GM18867 (cell line): ENCODE data around the gene CSF3R.
"Not testable (repeated sequence)": the region's sequence is repeated elsewhere in the genome, so short reads cannot be mapped to it uniquely, and the experiment has no call there.

Experiments used
- ATAC-seq: cut with Tn5 transposase; IDR thresholded peaks from one replicate; pipeline ENCODE4 v1.9.1; 2021; ENCODE audit warnings: mild to moderate bottlenecking, moderate library complexity; ENCODE audit not compliant: unreplicated experiment

CSF3R gene

DNA sequence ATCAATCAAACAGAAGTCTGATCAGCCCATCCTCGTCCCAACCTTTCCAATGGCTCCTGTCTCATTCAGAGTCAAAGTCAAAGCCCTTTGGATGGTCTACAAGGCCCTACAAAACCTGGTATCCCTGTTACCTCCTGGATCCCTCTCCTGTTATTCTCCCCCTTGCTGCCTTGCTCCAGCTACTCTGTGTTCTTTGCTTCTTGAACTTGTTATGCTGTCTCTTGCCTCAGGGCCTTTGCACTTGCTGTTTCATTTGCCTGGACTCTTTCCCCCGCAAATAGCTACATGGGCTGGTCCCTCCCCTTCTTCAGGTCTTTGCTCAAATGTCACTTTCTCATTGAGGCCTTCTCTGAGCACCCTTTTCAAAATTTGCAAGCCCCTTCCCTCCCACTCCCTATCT lies 1.4 kb upstream of the CSF3R start:
- no peak for ATAC-seq

DNA sequence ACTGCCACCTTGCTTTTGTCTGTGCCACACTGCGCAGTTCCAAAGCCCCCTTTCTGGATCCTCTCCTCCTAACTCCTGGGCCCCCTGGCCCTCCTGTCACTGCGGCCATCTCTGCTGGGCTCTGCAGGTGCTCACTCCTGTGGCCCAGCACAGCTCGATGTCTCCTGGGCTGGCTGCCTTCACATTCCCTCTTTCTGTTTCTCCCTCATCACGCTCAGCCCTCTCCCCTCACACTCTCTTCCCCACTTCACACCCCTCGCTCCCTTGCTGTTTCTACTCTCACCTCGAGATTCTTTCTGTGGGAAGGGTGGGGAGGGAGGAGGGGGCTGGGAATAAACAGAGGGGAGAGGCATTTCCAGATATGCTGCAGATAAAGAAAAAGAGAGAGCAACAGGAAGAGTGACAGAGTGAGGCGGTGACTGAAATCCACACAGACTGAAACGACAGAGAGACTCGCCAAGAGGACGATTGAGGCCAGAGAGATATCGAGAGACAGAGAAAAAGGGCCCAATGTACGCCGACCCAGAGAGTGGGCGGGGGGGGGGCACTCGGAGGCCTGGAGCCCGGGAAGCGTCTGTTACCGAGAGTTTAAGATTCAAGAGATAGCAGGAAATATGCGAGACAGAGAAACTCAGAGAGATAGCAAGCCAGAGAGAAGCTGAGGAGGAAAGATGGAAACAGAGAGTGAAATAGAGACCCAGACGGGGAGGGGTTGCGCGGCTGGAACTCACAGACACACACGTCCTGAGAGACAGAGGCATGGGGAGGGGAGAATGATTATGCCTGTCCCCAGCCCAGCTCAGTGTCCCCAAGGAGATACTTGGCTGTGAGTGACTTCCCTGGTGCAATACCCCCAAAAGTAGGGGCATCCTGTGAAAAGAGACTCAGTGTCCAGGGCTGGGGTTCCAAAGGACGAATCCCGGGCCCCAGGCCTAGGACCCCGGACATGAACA lies 666 bp downstream of the CSF3R start:
- no peak for ATAC-seq

DNA sequence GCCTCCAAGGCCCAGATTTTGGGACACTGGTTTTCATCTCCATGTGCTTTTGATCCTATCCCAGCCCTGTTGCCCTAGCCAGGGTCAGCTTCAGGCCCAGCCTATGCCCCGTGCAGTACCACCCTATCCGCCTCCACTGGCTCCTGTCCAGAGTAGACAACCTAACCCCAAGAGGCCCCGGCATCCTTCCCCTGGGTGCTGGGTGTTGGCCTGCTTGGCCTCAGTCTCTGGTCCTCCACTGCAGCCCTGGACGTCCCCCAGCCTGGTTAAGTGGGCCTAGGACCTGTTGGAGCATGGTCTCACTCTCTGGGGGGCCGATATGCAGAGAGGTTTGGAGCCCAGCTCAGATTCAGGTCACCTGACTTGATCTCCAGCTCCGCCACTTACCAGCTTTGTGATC lies 1.6 kb downstream of the CSF3R start:
- no peak for ATAC-seq

DNA sequence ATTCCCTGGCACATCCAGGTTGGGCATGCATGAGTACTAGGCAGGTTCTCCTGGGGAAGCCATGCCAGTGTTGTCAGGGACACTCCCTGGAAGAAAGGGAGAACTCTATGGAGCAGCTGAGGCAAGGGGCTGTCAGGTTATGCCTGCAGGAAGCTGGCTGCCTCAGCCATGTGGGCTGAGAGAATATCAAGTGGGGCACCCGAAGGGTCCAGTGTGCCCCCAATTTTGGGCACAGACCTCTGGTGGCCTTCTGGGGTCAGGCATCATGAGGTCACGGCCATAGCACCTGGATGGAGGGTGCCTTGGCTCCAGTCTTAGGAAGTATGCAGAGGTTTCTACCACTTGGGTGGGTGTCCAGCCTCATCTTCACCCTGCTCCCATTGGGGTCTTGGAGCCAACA lies 2.6 kb downstream of the CSF3R start:
- ATAC-seq, result no peak

DNA sequence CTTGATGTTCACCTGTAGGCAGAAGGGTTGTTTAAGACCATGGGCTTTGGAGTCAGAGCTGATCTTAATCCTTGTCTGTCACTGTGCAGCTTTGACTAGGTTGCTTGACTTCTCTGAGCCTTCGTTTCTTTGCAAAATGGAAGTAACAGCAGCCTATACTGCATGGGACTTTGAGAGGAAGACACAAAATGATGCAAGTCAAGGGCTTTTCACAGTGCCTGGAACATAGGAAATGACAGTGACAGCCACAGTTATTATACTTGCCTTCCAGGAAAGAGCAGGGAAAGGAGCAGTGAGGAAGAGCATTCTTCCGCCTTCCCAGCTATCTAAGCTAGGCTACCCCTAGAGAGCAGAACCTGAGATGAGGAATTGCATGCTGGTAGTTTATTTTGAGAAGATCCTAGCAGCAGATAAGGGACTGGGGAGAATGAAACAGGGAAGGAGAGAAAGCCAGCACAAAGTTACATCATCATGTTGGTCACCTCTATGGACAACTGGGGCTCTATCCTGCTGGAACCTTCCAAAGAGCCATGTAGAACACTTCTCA lies 3.1 kb downstream of the CSF3R start:
- no peak for ATAC-seq

DNA sequence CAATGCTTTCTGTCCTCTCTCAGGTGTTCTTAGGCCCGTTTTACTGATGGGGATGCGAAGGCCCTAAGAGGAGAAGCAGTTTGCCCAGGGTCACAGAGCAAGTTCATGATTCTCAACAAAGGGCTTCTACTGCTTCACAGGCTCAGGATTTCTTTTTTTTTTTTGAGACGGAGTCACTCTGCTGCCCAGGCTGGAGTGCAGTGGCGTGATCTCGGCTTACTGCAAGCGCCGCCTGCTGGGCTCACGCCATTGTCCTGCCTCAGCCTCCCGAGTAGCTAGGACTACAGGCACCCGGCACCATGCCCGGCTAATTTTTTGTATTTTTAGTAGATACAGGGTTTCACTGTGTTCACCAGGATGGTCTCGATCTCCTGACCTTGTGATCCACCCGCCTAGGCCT lies 5.1 kb downstream of the CSF3R start:
- not testable (repeated sequence) for ATAC-seq

DNA sequence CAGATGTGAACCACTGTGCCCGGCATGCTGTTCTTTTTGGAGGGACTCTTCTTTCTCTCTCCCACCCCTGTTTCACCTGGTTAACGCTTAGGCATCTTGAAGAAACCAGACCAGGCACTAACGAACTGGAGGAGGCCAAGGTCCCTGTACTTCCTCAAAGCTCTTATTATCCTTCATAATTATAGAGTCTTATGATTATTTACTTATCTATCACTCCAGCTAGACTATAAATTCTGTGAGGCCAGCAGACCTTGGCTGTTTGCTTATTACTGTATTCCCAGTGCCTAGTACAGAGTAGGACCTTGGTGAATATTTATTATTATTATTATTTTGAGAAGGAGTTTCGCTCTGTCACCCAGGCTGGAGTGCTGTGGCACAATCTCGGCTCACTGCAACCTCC lies 5.8 kb downstream of the CSF3R start:
- no peak for ATAC-seq

DNA sequence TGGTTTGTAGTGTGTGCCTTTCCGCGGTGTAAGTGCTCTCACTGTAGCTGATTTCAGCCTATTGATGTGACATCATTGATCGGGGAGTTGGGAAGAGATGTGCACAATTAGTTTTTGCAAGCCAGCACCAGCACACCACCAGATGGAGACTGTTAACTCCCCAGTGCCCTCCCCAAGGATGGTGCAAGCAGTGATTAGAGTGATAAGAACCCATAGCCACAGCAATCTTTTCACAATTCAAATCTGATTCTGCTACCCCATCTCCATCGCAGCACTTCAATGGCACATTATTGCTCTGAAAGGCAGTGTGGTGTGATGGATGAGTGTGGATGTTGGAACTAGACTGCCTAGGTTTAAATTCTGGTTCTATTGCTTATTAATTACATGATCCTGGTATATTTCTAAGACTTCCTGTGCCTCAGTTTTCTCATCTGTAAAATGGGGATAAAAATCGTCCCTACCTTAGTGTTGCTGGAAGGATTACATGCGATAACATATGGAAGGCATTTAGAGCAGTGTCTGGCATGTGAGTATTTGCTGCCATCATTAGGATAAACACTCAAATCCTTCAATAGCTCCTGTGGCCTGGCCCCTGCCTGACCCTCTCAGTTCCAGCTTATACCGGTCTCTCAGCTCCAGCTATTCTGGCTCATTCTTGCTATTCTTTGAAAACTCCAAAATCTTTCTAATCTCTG lies 6.7 kb downstream of the CSF3R start:
- no peak for ATAC-seq

DNA sequence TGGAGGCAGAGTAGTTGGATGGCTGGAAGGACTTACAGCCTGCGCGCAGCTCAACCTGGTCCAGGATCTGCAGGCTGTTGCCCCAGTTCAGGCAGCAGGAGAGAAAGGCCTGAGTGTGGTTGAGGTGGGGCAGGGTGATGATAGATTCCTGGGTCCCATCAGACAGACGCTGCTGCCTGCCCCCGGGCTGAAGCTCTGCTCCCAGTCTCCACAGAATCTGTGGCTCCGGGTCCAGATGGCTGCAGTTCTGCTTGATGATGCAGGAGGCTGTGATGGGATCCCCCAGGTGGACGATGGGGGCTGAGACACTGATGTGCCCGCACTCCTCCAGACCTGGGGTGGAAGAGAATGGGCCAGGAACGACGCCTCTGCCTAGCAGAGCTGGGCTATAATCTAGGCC lies 7.4 kb downstream of the CSF3R start:
- no peak for ATAC-seq

DNA sequence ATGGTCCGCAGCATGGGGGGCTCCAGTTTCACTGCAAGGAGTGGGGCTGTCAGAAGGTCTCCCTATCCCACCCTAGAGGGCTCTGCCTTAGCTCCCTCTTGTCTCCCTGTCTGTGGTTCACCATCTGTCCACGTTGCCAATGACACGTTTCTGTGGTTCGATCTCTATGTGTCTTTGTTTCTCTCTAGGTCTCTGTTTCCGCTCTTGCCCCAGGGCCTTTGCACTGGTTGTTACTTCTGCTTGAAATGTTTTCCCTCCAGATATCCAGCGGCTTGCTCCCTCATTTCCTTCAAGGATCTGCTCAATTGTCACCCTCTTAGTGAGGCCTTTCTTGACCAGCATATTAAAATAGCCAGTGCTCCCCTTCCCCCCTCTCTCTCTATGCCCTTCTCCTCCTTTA lies 10.1 kb downstream of the CSF3R start:
- no peak for ATAC-seq

DNA sequence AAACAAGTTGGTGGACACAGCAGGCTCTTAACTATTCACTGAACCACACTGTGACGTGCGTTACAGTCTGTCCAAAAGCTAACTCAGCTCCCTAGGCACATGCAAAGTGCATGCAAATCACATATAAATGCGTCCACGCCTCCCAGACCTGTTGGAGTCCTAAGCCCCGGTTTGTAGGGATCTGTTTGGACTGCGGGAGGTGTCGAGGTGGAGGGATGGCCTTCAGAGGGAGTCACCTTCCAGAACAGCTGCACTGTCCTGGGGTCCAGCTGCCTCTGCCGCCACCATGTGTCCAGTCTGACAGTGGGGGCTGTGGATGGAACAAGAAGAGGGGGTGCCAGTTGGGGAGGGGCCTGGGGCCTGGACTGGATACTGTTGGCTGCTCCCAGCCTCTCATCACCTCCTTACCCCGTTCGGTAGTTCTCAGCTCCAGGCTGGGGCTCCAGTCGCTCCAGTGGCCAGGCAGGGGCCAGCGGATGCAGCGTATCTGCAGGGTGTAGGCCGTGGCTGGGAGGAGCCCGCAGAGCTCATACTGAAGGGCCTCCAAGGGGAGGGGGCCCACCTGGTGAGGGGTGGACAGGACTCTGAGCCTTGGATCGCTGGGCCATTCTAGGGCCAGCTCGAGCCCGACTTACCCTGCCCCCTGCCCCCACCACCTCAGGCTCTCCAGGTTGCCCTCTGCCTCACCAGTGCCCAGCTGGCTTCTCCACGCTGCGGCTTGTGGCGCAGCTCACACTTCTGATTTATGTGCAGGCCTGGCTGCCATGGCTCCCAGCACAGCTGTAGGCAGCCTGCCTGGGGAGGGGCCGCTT lies 10.7 kb downstream of the CSF3R start:
- ATAC-seq, result no peak

DNA sequence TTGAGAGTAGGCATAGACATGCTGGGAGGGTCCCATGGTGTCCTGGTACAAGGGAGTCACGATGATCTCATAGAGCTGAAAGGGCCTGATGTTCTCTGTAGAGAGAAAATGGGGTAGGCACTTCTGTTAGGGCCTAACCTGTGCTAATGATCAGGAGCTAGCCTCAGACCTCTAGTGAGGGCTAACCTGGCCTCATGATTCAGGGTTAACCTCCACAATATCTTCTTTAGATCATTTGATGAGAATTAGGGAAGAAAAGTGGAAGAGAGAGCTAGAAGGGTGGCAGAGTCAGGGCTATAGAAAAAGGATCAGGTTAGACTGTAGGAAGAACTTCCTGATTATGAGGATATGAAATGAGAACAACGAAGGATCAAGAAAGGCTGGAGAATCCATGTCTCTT lies 13.6 kb downstream of the CSF3R start:
- no peak for ATAC-seq

DNA sequence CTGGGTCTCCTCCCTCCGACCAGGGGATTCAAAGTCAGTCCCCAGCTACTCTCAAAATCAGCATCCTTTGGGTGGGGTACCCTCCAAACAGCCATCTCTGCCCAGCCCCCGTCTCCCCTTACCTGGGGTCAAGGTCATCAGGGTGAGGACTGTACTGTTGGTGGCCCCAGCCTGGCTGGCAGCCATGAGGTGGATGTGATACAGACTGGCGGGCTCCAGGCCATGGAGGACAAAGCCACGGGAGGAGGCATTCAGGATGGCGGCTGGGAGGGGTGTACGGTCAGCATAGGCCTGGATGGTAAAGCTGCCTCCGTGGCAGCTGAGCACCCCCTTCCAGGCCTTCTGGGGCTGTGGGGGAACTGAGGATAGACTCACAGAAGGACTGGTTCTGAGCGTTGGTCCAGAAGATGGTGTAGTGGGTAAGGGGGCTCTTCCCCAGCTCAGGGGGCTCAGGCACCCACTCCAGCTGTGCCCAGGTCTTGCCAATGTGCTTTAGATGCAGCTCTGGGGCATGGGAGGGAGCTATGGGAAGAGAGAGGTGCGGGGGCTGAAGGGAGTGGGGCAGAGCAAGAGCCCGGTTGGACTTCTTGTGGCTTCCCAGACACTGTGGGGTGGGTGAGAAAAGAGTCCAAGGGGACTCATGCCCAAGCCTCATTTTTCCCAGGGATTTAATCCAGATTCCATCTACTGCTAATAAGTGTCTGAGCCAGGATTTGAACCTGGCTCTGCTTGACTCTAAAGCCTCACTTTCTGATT lies 14.8 kb downstream of the CSF3R start:
- ATAC-seq, result no peak

DNA sequence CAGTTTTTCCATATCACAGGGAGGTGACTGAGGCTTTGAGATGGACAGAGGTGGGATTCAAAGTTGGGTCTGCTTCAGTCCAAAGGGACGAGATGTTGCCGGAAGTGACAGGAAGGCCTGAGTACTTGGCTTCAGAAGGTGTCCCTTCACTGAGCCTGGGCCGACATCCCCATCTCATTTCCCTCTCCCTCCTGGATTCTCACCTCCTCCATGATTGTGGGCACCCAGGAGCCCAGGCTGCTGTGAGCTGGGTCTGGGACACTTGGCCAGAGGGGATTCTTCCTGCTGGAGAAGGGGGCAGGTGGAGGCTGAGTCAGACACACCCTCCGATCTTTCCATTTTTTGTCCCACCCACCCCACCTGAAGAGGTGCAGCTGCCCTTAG lies 15.7 kb downstream of the CSF3R start:
- no peak for ATAC-seq

DNA sequence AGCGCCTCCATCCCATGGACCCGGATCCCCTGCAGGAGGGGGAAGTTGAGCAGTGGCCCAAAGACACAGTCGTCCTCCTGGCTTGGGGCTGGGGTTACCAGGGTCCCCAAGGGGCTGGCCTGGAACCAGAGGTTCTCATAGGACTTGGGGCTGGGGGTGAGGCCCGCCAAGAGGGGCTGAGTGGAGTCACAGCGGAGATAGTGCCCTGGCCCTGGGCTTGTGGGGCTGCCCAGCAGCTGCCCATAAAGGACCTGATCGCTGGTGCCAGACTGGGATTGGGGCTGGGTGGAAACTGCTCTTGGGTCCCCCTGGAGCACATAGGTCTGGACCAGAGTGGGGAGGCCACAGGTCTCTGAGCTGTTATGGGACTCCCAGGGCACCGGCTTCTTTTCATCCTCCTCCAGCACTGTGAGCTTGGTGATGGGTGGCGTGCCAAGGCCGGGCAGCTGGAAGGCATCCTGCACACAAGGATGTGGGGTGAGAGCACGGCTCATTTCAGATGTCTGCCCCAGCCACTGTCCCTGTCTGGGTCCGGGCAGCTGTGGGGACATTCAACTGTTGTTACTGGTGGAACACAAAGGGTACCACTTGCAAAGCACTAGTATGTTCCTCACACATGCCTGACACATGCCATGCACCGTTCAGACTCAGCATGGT lies 16.2 kb downstream of the CSF3R start:
- no peak for ATAC-seq

DNA sequence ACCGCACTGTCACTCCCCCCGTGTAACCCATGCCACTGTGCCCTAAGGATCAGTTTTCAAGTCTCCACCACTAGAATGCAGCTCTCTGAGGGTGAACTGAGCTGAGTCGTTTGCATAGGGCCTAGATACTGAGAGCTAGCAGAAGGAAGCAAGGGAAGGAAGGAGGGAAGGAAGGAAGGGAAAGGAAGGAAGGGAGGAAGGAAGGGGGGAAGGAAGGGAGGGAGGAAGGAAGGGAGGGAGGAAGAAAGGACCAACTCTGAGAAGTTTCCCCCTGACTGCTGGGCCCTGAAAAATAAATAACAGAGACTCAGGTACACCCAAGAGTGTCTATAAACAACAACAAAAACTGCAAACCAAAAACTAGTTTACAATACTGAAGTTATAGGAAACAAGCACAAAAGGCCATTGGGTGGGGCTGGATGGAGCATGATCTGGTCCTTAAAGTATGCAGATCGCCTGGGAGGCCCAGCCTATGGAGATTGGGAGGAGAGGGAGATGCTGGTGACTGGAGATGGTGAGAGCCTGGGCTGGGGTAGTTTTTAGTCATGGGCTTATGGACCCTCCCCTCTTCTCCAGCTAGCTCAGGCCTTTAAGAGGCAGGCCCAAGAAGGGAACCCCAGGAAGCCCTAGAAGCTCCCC lies 16.9 kb downstream of the CSF3R start:
- no peak for ATAC-seq

DNA sequence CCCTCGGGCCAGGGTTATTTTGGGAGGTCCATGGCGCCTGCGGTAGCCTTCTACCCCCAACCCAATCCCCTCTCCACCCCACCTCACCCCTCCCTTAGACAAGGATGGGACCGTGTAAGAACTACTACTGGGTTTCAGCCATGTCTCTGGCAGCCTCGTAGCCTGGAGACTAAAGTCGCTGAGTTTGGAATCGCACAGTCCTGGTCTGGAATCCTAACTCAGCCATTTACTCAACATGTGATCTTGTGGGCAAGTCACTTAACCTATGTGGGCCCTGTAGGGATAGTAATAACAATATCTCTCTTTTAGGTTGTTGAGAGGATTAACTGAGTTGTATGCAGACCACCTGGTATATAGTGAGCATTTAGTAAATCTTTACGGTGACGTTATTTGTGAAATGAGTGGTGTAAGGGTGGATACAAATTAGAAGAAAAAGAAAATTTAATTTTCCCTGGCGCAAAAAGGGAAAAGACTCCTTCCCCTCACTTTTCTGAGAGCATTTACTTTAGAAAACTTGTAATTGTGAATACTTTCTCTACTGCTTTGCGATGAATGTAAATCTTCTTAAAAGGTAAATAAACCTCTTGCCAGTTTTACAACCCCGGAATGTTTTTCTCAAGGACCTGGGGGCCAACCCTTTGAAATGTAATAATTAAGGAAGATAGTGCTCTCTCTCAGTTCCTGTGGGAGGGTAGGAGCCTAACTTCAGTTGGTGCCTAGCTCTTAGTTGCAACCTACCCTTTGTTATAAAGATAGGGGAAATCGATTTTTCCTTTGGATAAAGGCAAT lies 17.9 kb downstream of the CSF3R start:
- peak; percentile 36 for ATAC-seq

DNA sequence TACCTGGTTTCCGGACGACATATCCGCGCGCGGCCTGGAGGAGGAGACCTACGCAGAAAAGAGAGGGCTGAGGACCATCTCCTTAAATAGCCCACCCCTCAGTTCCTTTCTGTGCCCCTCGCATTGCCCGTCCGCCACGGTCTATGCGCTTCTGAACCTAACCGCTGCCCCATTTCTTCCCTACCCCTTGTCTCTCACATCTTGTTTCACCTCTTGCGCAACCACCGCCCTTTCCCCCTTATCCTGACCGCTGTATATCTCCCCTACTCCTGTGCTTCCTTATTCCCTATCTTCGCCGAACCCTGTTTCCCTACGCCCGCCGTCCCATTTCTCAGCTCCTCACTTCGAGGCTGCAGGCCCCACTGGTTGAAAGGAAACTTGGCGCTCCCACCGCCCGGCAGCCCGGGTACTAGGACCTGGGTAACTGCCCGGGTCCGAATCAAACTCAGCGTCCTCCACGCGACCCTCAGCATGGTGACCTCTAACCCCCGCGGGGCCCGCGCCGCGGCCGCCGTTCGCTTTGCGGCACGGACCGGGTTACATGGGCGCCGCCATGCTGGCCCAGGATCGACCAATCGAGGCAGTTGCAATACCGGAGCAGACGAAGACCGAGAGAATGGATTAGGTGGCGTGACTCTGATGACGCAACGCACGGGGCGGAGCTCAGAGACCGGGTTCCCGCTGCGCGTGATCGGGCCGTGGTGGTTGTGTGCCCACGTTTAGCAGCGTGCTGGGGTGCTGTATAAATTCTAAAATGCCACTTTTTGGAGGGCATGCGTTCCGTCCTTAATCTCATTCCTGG lies 18.7 kb downstream of the CSF3R start, which contains the start of gene MRPS15:
Gene MRPS15, minus strand, starts transcription at position 582 of the 802 bp plus-strand sequence. Its CDS starts 109 bp downstream, at position 473.
- peak; percentile 87 for ATAC-seq
